Measurements from ENCODE around the gene ALKBH2. TPM values are rescaled to one million over a fixed set of nuclear protein-coding genes. Genes with fewer than 3 reads are reported as not detected.

Gene ALKBH2
- total RNA-seq, 4 donors from 2014 or later, result 8.7 to 22.5 (median 18.2) TPM

- Histone ChIP-seq H3K9me3 (no peaks in the 10 kb centered on the region), H3K4me3 (no peak overlapping the region), H3K27ac (no peak overlapping the region), H3K27me3 (no peaks in the 10 kb centered on the region), H3K36me3 (no peaks in the 10 kb centered on the region), H3K4me1 (no peaks in the 10 kb centered on the region)
- ATAC-seq, result no peak
- no peak for DNase-seq
- TF ChIP-seq CTCF (IDR thresholded peaks at IDR 0.05 in 4 of 5, conservative IDR thresholded peaks at IDR 0.05 in 1 of 5), result no peak
- TF ChIP-seq POLR2A (IDR thresholded peaks at IDR 0.05), result no peak
- in situ Hi-C loops (cut with MboI; ENCODE audit: low sequenced_read_pairs in 4 of 4) (no loop called here), intact Hi-C loops (cut with DNase I; ENCODE audit: low total_unique reads) (no loop called here)
Observed at GRCh38 chr12:109044241-109044640, 49.0 kb downstream of the ALKBH2 start.

Other genes with a start within 250 kb of the ALKBH2 start
- gene SSH1, start 235.9 kb downstream of the ALKBH2 start, total RNA-seq, result 10 to 100 TPM; 19.6 to 33.6 (median 22.8) TPM
- gene DAO, start 213.4 kb downstream of the ALKBH2 start, total RNA-seq, result not detected
- under 1 TPM in 1 of 4 donors, not detected in 3; 0.03 TPM for gene SVOP, start 72.4 kb downstream of the ALKBH2 start, total RNA-seq
- gene USP30, start 40.9 kb downstream of the ALKBH2 start, total RNA-seq, result 10 to 100 TPM in 3 of 4 donors, 1 to 10 TPM in 1; 6.4 to 21.2 (median 13.3) TPM
- 10 to 100 TPM; 38.7 to 45.3 (median 42.3) TPM for gene UNG, start 4.1 kb upstream of the ALKBH2 start, total RNA-seq
- gene ACACB, start 23.1 kb upstream of the ALKBH2 start, total RNA-seq, result 1,000 to 10,000 TPM in 1 of 4 donors, 100 to 1,000 TPM in 3; 595 to 1,103 (median 698) TPM
- gene FOXN4, start 215.8 kb upstream of the ALKBH2 start, total RNA-seq, result not detected

Measured in gastrocnemius medialis (tissue), 4 donors.